SU-DHL-6 (cell line): ENCODE results near the gene TLCD5.

Source experiments
- CTCF ChIP-seq: fragments of 200-600 bp; sonication (generic); IDR thresholded peaks from one replicate; pipeline ENCODE4 v1.5.1; 2017; ENCODE audit warnings: antibody characterized with exemption, mild to moderate bottlenecking, low read length, moderate library complexity; ENCODE audit not compliant: insufficient read depth, poor library complexity, severe bottlenecking
- EZH2phosphoT487 ChIP-seq: fragments of 200-600 bp; sonication (generic), shearing (Covaris generic); conservative IDR thresholded peaks from 2 replicates; pipeline ENCODE4 v1.6.1; 2018; ENCODE audit warnings: mild to moderate bottlenecking, antibody characterized with exemption, low read length, moderate library complexity, mixed read lengths

- TF ChIP-seq CTCF: no peak
- no peak for TF ChIP-seq EZH2phosphoT487
Measured at GRCh38 chr11:120289426-120289825, 35.7 kb upstream of the TLCD5 start.
